ENCODE measurements around the gene BAZ2B. TPM values are rescaled to one million over a fixed set of nuclear protein-coding genes. Genes with fewer than 3 reads are reported as not detected.

The BAZ2B gene
- total RNA-seq, 1 donor from 2014 or later = 37.4 TPM

DNA sequence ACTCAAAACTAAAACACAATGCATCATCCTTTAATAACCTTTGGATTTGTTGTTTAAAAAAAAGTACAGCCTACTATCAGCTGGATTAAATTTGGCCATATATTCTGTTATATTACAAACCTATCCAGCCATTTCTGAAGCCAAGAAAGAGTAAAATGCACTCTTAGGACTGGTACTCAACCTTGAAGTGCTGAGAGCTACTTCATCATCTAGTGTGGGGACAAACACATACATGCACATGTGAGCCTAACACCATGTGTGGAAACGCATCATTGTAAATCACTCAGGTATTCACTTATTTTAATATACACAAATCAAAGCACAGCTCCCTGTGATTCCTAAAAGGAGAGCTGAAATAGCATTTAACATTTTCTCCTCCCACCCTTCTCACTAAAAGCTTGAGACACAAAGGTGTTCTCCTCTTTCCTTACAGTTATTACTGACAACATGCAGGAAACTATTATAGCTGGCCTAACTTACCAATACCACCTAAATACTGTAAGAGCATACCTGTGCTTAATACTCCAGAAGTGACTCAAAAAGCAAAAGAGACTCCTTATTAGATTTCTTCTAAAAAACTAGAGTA lies 7.5 kb downstream of the BAZ2B start:
- FAIRE-seq (no peak), DNase-seq (ENCODE audit: low read depth) (no peak)
- Histone ChIP-seq H3K4me3 (ENCODE audit: low read depth, low read length) (no peak overlapping the region), H3K27me3 (ENCODE audit: control insufficient read depth, insufficient read depth, low read length) (no peaks in the 10 kb centered on the region), H3K36me3 (ENCODE audit: control insufficient read depth, insufficient read depth, low read length) (no peaks in the 10 kb centered on the region)
- TF ChIP-seq, protein P1, sequence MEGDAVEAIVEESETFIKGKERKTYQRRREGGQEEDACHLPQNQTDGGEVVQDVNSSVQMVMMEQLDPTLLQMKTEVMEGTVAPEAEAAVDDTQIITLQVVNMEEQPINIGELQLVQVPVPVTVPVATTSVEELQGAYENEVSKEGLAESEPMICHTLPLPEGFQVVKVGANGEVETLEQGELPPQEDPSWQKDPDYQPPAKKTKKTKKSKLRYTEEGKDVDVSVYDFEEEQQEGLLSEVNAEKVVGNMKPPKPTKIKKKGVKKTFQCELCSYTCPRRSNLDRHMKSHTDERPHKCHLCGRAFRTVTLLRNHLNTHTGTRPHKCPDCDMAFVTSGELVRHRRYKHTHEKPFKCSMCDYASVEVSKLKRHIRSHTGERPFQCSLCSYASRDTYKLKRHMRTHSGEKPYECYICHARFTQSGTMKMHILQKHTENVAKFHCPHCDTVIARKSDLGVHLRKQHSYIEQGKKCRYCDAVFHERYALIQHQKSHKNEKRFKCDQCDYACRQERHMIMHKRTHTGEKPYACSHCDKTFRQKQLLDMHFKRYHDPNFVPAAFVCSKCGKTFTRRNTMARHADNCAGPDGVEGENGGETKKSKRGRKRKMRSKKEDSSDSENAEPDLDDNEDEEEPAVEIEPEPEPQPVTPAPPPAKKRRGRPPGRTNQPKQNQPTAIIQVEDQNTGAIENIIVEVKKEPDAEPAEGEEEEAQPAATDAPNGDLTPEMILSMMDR (IDR thresholded peaks at IDR 0.05; ENCODE audit: insufficient read depth, low read length, severe bottlenecking) = no peak

DNA sequence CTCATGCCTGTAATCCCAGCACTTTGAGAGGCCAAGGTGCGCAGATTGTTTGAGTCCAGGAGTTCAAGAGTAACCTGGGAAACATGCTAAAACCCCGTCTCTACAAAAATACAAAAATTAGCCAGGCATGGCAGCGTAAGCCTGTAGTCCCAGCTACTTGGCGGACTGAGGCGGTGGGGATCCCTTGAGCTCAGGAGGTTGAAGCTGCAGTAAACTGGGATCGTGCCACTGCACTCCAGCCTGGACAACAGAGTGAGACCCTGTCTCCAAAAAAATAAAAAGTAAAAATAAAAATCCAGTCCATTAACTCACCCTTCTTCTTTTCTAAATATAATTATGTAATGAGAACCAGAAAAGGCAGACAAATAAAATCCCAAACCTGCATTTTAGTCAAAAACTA lies 8.2 kb downstream of the BAZ2B start:
- TF ChIP-seq, protein P1 (IDR thresholded peaks at IDR 0.05; ENCODE audit: insufficient read depth, low read length, severe bottlenecking) = no peak
- FAIRE-seq = no peak
- Histone ChIP-seq H3K36me3 (ENCODE audit: control insufficient read depth, insufficient read depth, low read length) (no peaks in the 10 kb centered on the region), H3K4me3 (ENCODE audit: low read depth, low read length) (no peak overlapping the region), H3K27me3 (ENCODE audit: control insufficient read depth, insufficient read depth, low read length) (no peaks in the 10 kb centered on the region)
- no peak for DNase-seq (ENCODE audit: low read depth)

DNA sequence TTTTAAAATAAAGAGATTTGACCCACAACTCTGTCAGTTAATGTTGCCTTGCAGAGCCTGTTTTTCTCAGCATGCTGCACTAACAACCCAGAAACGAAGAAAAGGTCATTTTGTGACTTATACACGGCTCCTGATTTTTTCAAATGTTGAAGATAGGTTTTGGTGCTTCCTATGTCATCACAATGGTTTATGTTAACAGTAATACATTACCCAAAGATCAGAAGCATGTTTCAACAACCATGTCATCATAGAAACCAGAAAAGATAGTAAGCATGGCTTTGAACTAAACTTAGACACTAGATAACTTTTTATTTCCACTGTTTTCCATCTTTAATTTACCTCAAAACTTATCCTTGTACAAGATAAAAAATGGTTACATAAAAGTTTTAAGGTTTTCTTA lies 10.1 kb downstream of the BAZ2B start:
- no peaks in the 10 kb centered on the region for H3K27me3 ChIP-seq (ENCODE audit: control insufficient read depth, insufficient read depth, low read length)
- no peaks in the 10 kb centered on the region for H3K36me3 ChIP-seq (ENCODE audit: control insufficient read depth, insufficient read depth, low read length)
- H3K4me3 ChIP-seq (ENCODE audit: low read depth, low read length) = no peak overlapping the region
- no peak for DNase-seq (ENCODE audit: low read depth)
- TF ChIP-seq, protein P1 (IDR thresholded peaks at IDR 0.05; ENCODE audit: insufficient read depth, low read length, severe bottlenecking) = no peak
- no peak for FAIRE-seq

DNA sequence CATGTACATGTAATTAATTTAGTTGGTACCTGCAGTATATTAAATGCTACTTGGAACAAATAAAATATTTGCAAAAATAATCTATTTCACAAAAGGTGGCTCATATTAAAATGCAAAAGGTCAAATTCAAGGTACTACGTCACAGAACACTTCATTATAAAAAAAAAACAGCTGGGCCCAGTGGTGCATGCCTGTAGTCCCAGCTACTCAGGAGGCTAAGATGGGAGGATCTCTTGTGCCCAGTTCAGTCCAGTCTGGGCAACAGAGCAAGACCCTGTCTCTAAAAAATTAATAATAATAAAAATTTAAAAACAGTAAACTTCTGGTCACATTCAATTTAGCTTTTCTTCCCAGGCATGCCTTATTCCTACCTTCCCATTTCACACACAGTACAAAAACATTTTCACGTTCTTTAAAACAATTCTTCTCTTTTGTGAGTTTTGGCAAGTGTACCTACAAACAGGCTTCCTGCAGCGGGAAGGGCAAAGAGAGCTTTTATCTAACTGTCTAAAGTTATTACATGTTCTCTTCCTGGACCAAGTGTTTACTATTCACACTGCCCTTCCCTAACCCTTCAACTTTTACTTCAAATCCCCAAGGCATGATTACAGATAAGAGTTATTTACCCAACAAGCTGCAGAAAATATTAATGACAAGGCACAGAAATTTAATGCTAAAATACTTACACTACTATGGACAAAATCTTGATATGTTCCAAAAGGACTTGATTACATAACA lies 10.7 kb downstream of the BAZ2B start:
- no peaks in the 10 kb centered on the region for H3K27me3 ChIP-seq (ENCODE audit: control insufficient read depth, insufficient read depth, low read length)
- FAIRE-seq = no peak
- TF ChIP-seq, protein P1 (IDR thresholded peaks at IDR 0.05; ENCODE audit: insufficient read depth, low read length, severe bottlenecking) = no peak
- H3K4me3 ChIP-seq (ENCODE audit: low read depth, low read length) = no peak overlapping the region
- DNase-seq (ENCODE audit: low read depth) = no peak
- H3K36me3 ChIP-seq (ENCODE audit: control insufficient read depth, insufficient read depth, low read length) = no peaks in the 10 kb centered on the region

DNA sequence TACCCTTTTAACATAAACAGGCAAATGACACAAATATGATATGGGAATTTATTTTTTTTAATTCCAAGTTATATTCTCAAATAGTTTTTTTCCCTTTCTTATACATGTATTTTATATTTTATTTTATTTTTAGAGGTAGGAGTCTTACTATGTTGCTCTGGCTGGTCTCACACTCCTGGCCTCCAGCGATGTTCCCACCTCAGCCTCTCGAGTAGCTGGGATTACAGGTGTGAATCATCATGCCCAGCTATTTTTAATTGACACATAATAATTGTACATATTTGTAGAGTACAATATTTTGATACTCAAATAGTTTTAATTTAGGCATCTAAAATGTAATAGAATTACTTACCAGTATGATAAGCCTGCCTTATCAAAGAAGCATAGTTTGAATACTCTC lies 12.2 kb downstream of the BAZ2B start:
- TF ChIP-seq, protein P1 (IDR thresholded peaks at IDR 0.05; ENCODE audit: insufficient read depth, low read length, severe bottlenecking) = no peak
- Histone ChIP-seq H3K36me3 (ENCODE audit: control insufficient read depth, insufficient read depth, low read length) (no peaks in the 10 kb centered on the region), H3K27me3 (ENCODE audit: control insufficient read depth, insufficient read depth, low read length) (no peaks in the 10 kb centered on the region), H3K4me3 (ENCODE audit: low read depth, low read length) (no peak overlapping the region)
- FAIRE-seq (no peak), DNase-seq (ENCODE audit: low read depth) (no peak)

Data from bronchial epithelial cell (primary cell).